Measurements from ENCODE around the gene KIF26B.

- TF ChIP-seq POLR2A (IDR thresholded peaks at IDR 0.05; ENCODE audit: low read depth, low read length), result no peak
- TF ChIP-seq POLR2AphosphoS5 (IDR thresholded peaks at IDR 0.05; ENCODE audit: low read depth, low read length), result no peak
- no peak for TF ChIP-seq TAF1 (IDR thresholded peaks at IDR 0.05; ENCODE audit: low read depth, low read length)
Measured at GRCh38 chr1:245225322-245226202, 70.8 kb downstream of the KIF26B start.
